ENCODE measurements around the gene SNX13.

The SNX13 gene

GRCh38 chr7:17940302-17940883 lies at the start of gene SNX13:
SNX13 (minus strand) TSS chr7:17940494; CDS start chr7:17940295, 199 bp downstream.
- peaks cover 18% of the 10 kb centered on the region for H3K36me3 Mint-ChIP-seq (ENCODE audit: insufficient read depth)

DNA sequence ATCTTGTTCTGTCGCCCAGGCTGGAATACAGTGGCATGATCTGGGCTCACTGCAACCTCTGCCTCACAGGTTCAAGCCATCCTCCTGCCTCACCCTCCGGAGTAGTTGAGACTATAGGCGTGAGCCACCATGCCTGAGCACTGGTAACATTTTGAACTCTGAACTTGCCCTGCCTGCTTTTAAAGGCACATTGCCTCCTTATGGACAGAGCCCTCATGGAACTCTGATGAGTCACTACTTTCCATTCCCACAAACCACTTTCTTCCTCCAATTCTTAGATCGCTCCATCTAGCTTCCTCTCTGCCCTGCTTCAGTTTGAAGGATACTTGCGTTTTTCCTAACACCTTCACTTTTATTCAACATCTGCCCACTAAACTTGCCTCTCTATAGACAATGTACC lies 49.3 kb upstream of the SNX13 start:
- Mint-ChIP-seq H3K9me3 (no peaks in the 10 kb centered on the region), H3K4me1 (peaks cover 4% of the 10 kb centered on the region), H3K36me3 (ENCODE audit: insufficient read depth) (no peaks in the 10 kb centered on the region), H3K4me3 (no peak overlapping the region), H3K27ac (ENCODE audit: low read depth) (no peak overlapping the region), H3K27me3 (no peaks in the 10 kb centered on the region)
- DNase-seq (ENCODE audit: low spot score in 2 of 2) (no peak), ATAC-seq (replicated peaks; ENCODE audit: extremely low read depth, poor library complexity, severe bottlenecking) (no peak)

More at GRCh38 chr7:17940302-17940883, at the start of gene SNX13:
- Mint-ChIP-seq H3K27ac (ENCODE audit: low read depth) (peak within 1 kb of the TSS; percentile 99), H3K4me1 (peaks cover 45% of the 10 kb centered on the region), H3K9me3 (no peaks in the 10 kb centered on the region), H3K4me3 (peak within 1 kb of the TSS; percentile 95), H3K27me3 (no peaks in the 10 kb centered on the region)
- DNase-seq (ENCODE audit: low spot score in 2 of 2): peak; percentile 79 to 81
- ATAC-seq (replicated peaks; ENCODE audit: extremely low read depth, poor library complexity, severe bottlenecking): peak; percentile 95

- peaks cover 4% of the 10 kb centered on the region for H3K4me1 Mint-ChIP-seq
- ATAC-seq (replicated peaks; ENCODE audit: extremely low read depth, poor library complexity, severe bottlenecking): no peak
- no peak overlapping the region for H3K4me3 Mint-ChIP-seq
- no peak for DNase-seq (ENCODE audit: low spot score in 2 of 2)
- H3K36me3 Mint-ChIP-seq (ENCODE audit: insufficient read depth): no peaks in the 10 kb centered on the region
- H3K27me3 Mint-ChIP-seq: no peaks in the 10 kb centered on the region
- H3K9me3 Mint-ChIP-seq: no peaks in the 10 kb centered on the region
- H3K27ac Mint-ChIP-seq (ENCODE audit: low read depth): no peak overlapping the region
Measured at GRCh38 chr7:17988858-17989257, 48.6 kb upstream of the SNX13 start.

DNA sequence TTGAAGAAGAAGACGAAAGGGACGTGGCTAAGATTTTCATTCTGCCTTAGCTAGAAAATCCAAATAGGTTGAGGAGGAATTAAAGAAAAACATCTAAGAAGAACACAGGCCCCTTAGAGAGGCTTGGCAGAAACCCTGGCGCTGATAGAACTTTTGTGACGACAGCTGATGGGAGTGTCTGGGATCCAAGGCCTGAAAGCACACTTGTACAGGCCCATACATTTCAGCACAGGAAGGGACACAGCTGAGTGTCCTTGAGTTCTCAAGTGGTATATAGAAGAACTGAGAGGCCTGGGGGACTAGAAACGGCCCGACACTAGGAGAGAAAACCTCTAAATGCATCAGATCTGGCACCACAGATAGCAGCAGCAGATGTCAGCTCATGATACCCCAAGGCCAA lies 47.8 kb upstream of the SNX13 start:
- Mint-ChIP-seq H3K27me3 (no peaks in the 10 kb centered on the region), H3K27ac (ENCODE audit: low read depth) (no peak overlapping the region), H3K9me3 (no peaks in the 10 kb centered on the region), H3K4me3 (no peak overlapping the region), H3K36me3 (ENCODE audit: insufficient read depth) (no peaks in the 10 kb centered on the region), H3K4me1 (peaks cover 3% of the 10 kb centered on the region)
- DNase-seq (ENCODE audit: low spot score in 2 of 2): no peak
- no peak for ATAC-seq (replicated peaks; ENCODE audit: extremely low read depth, poor library complexity, severe bottlenecking)

DNA sequence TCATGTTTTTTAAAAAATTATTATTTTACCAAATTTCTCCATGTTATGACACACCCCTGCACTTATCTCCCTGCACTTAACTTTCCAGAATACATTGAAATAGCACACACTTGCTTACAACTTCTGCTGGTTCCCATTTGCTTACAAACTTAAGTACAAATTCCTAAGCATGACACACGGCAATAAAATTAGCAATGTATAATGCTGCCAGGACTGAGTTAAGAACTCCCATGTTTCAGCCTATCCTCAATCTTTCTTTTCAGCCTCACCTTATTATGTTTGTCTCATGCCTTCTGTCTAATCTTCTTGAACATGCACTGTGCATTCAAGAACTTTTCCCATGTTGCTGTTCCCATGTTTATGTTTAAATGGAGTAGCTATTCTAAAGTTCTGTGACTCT lies 46.6 kb upstream of the SNX13 start:
- ATAC-seq (replicated peaks; ENCODE audit: extremely low read depth, poor library complexity, severe bottlenecking): no peak
- H3K9me3 Mint-ChIP-seq: no peaks in the 10 kb centered on the region

GRCh38 chr7:17985473-17986239 lies 45.4 kb upstream of the SNX13 start:
- DNase-seq (ENCODE audit: low spot score in 2 of 2) (no peak), ATAC-seq (replicated peaks; ENCODE audit: extremely low read depth, poor library complexity, severe bottlenecking) (no peak)
- H3K27me3 Mint-ChIP-seq: no peaks in the 10 kb centered on the region
- no peak overlapping the region for H3K27ac Mint-ChIP-seq (ENCODE audit: low read depth)
- H3K36me3 Mint-ChIP-seq (ENCODE audit: insufficient read depth): no peaks in the 10 kb centered on the region
- no peak overlapping the region for H3K4me3 Mint-ChIP-seq
- peaks cover 6% of the 10 kb centered on the region for H3K4me1 Mint-ChIP-seq
- H3K9me3 Mint-ChIP-seq: no peaks in the 10 kb centered on the region

More for the DNA sequence above, 46.6 kb upstream of the SNX13 start:
- no peak overlapping the region for H3K4me3 Mint-ChIP-seq
- no peaks in the 10 kb centered on the region for H3K27me3 Mint-ChIP-seq
- H3K4me1 Mint-ChIP-seq: peaks cover 6% of the 10 kb centered on the region
- H3K36me3 Mint-ChIP-seq (ENCODE audit: insufficient read depth): no peaks in the 10 kb centered on the region
- DNase-seq (ENCODE audit: low spot score in 2 of 2): no peak
- H3K27ac Mint-ChIP-seq (ENCODE audit: low read depth): no peak overlapping the region

DNA sequence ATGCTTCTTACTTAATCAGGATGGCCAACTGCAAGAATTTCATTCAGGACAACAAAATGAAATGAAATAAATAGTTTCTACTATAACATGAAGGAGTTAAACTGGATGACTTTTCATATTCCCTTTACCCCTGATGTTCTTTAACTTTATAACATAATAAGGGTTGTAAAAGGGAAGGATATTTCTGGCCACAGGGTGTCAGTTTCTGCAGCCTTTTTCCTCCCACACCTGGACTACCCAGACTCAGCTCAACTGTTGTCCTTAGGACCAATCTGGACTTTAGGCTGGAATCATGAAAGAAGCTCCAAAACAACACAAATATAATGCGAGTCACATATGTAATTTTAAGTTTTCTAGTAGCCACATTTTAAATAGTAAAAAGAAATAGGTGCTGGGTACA lies 44.0 kb upstream of the SNX13 start:
- H3K36me3 Mint-ChIP-seq (ENCODE audit: insufficient read depth): no peaks in the 10 kb centered on the region
- H3K4me3 Mint-ChIP-seq: no peak overlapping the region
- no peaks in the 10 kb centered on the region for H3K27me3 Mint-ChIP-seq
- DNase-seq (ENCODE audit: low spot score in 2 of 2) (no peak), ATAC-seq (replicated peaks; ENCODE audit: extremely low read depth, poor library complexity, severe bottlenecking) (no peak)
- H3K27ac Mint-ChIP-seq (ENCODE audit: low read depth): no peak overlapping the region
- no peaks in the 10 kb centered on the region for H3K9me3 Mint-ChIP-seq
- H3K4me1 Mint-ChIP-seq: peaks cover 6% of the 10 kb centered on the region

- ATAC-seq (replicated peaks; ENCODE audit: extremely low read depth, poor library complexity, severe bottlenecking) (no peak), DNase-seq (ENCODE audit: low spot score in 2 of 2) (no peak)
- no peaks in the 10 kb centered on the region for H3K36me3 Mint-ChIP-seq (ENCODE audit: insufficient read depth)
- H3K9me3 Mint-ChIP-seq: no peaks in the 10 kb centered on the region
- no peaks in the 10 kb centered on the region for H3K27me3 Mint-ChIP-seq
- H3K27ac Mint-ChIP-seq (ENCODE audit: low read depth): no peak overlapping the region
- no peak overlapping the region for H3K4me3 Mint-ChIP-seq
- peaks cover 6% of the 10 kb centered on the region for H3K4me1 Mint-ChIP-seq
Measured at GRCh38 chr7:17983221-17984062, 43.1 kb upstream of the SNX13 start.

DNA sequence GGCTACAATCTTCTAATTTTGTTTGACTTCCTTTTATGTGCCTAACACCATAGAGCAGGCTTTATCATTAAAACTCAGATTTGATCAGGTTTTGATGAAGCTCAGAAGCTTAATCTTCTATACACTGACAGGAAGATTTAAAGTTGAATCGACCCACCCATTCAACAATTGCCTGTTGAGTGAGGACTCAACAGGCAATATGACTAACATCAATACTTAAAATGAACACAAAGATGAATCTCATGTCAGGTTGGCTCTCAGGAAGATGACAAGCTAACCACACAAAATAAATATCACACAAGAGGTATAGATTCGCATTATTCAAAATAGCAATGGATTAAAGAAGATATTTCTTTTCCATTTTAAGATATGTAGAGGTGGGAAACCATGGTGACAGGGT lies 36.7 kb upstream of the SNX13 start:
- peaks cover 9% of the 10 kb centered on the region for H3K27me3 Mint-ChIP-seq
- ATAC-seq (replicated peaks; ENCODE audit: extremely low read depth, poor library complexity, severe bottlenecking) (no peak), DNase-seq (ENCODE audit: low spot score in 2 of 2) (no peak)
- H3K4me3 Mint-ChIP-seq: no peak overlapping the region
- no peak overlapping the region for H3K27ac Mint-ChIP-seq (ENCODE audit: low read depth)
- H3K4me1 Mint-ChIP-seq: no peaks in the 10 kb centered on the region
- no peaks in the 10 kb centered on the region for H3K36me3 Mint-ChIP-seq (ENCODE audit: insufficient read depth)
- no peaks in the 10 kb centered on the region for H3K9me3 Mint-ChIP-seq

GRCh38 chr7:17971411-17971810 lies 31.1 kb upstream of the SNX13 start:
- no peaks in the 10 kb centered on the region for H3K36me3 Mint-ChIP-seq (ENCODE audit: insufficient read depth)
- ATAC-seq (replicated peaks; ENCODE audit: extremely low read depth, poor library complexity, severe bottlenecking) (no peak), DNase-seq (ENCODE audit: low spot score in 2 of 2) (no peak)
- no peak overlapping the region for H3K4me3 Mint-ChIP-seq
- no peaks in the 10 kb centered on the region for H3K9me3 Mint-ChIP-seq
- H3K27ac Mint-ChIP-seq (ENCODE audit: low read depth): no peak overlapping the region
- H3K4me1 Mint-ChIP-seq: no peaks in the 10 kb centered on the region
- H3K27me3 Mint-ChIP-seq: no peaks in the 10 kb centered on the region

GRCh38 chr7:17968791-17969715 lies 28.8 kb upstream of the SNX13 start:
- ATAC-seq (replicated peaks; ENCODE audit: extremely low read depth, poor library complexity, severe bottlenecking) (no peak), DNase-seq (ENCODE audit: low spot score in 2 of 2) (no peak)
- no peaks in the 10 kb centered on the region for H3K4me1 Mint-ChIP-seq
- H3K4me3 Mint-ChIP-seq: no peak overlapping the region
- no peaks in the 10 kb centered on the region for H3K36me3 Mint-ChIP-seq (ENCODE audit: insufficient read depth)
- H3K27ac Mint-ChIP-seq (ENCODE audit: low read depth): no peak overlapping the region
- no peaks in the 10 kb centered on the region for H3K27me3 Mint-ChIP-seq
- H3K9me3 Mint-ChIP-seq: no peaks in the 10 kb centered on the region

GRCh38 chr7:17966706-17967105 lies 26.4 kb upstream of the SNX13 start:
- Mint-ChIP-seq H3K27ac (ENCODE audit: low read depth) (no peak overlapping the region), H3K36me3 (ENCODE audit: insufficient read depth) (no peaks in the 10 kb centered on the region), H3K27me3 (no peaks in the 10 kb centered on the region), H3K4me1 (no peaks in the 10 kb centered on the region), H3K4me3 (no peak overlapping the region), H3K9me3 (no peaks in the 10 kb centered on the region)
- ATAC-seq (replicated peaks; ENCODE audit: extremely low read depth, poor library complexity, severe bottlenecking) (no peak), DNase-seq (ENCODE audit: low spot score in 2 of 2) (no peak)
